H1 (cell line): Measurements from ENCODE around the gene POFUT2. TPM values are rescaled to one million over a fixed set of nuclear protein-coding genes. Genes with fewer than 3 reads are reported as not detected.

ENCODE experiments used
- BRCA1 ChIP-seq: IDR thresholded peaks from 2 replicates; pipeline ENCODE4 v1.6.1; 2012; ENCODE audit warnings: low read depth, low read length, improper control_type of control experiment
- CHD1 ChIP-seq: IDR thresholded peaks from 2 replicates; pipeline ENCODE4 v1.6.1; 2012; ENCODE audit warnings: low read depth, low read length, improper control_type of control experiment
- CHD7 ChIP-seq: fragments of 300-600 bp; sonication (generic); IDR thresholded peaks from 2 replicates; pipeline ENCODE4 v1.7.1; 2012; ENCODE audit warnings: low read length, moderate library complexity, mild to moderate bottlenecking, inconsistent platforms; ENCODE audit not compliant: insufficient replicate concordance
- GABPA ChIP-seq: IDR thresholded peaks from 2 replicates; pipeline ENCODE4 v1.6.1; 2011; ENCODE audit warnings: mild to moderate bottlenecking, low read length, moderate library complexity, borderline replicate concordance; ENCODE audit not compliant: insufficient read depth
- NRF1 ChIP-seq: IDR thresholded peaks from 2 replicates; pipeline ENCODE4 v1.6.1; 2011; ENCODE audit warnings: mild to moderate bottlenecking, low read depth, low read length, improper control_type of control experiment
- PHF8 ChIP-seq: fragments of 200-600 bp; sonication (generic); conservative IDR thresholded peaks from 2 replicates; pipeline ENCODE4 v1.7.1; 2012; ENCODE audit warnings: low read depth, mild to moderate bottlenecking, inconsistent platforms, low read length, moderate library complexity
- RFX5 ChIP-seq: IDR thresholded peaks from 2 replicates; pipeline ENCODE4 v1.6.1; 2011; ENCODE audit warnings: low read depth, low read length, improper control_type of control experiment, borderline replicate concordance
- SP4 ChIP-seq: IDR thresholded peaks from 2 replicates; pipeline ENCODE4 v1.6.1; 2012; ENCODE audit warnings: low read length, inconsistent platforms
- SRF ChIP-seq: IDR thresholded peaks from 2 replicates; pipeline ENCODE4 v1.6.1; 2011; ENCODE audit warnings: mild to moderate bottlenecking, low read depth, low read length, moderate library complexity
- SUZ12 ChIP-seq: fragments of 200-600 bp; sonication (generic); IDR thresholded peaks from 2 replicates; pipeline ENCODE4 v1.6.1; 2012; ENCODE audit warnings: mild to moderate bottlenecking, inconsistent platforms, low read length, moderate library complexity, mixed read lengths
- TCF12 ChIP-seq: IDR thresholded peaks from 2 replicates; pipeline ENCODE4 v1.6.1; 2011; ENCODE audit warnings: low read depth, mild to moderate bottlenecking, low read length
- YY1 ChIP-seq: IDR thresholded peaks from 2 replicates; pipeline ENCODE4 v1.6.1; 2011; ENCODE audit warnings: low read depth, mild to moderate bottlenecking, low read length
- polyA plus RNA-seq, 7 experiments: library from polyadenylated mRNA; depleted of rRNA in 3 of 7; stranded (reverse) in 5 of 7; unstranded in 2 of 7; fragments of >200 nt in 5 of 7; fragments of 200-250 nt in 2 of 7; gene quantifications; 1 replicate in 5 of 7; 2 replicates in 1 of 7; 4 replicates in 1 of 7; pipeline versions ENCODE4 v1.2.1 to v1.2.3, GENCODE V29; 2011 to 2013; ENCODE audit warnings: missing spikeins in 2 of 7, mixed read lengths in 2 of 7
- total RNA-seq: library from RNA; stranded (reverse); fragmentation: NEBNext Ultra II Directional; extraction: Animal tissue kit (Norgen Biotek cat#: 25700); gene quantifications from 2 replicates; pipeline ENCODE4 v1.2.1, GENCODE V29; 2021

The POFUT2 gene
- total and polyA plus RNA-seq, 2 of the 8 experiments (the other 6 are each of a cell fraction or from before 2014, with no cell fraction given): 13.7 to 32.1 TPM

- TF ChIP-seq CHD7 (no peak), PHF8 (no peak), SP4 (no peak), NRF1 (no peak), GABPA (no peak), BRCA1 (no peak), RFX5 (no peak), CHD1 (no peak), SRF (no peak), TCF12 (no peak), YY1 (no peak), SUZ12 (no peak)
These were observed 34.7 kb upstream of the POFUT2 start (continued) for GRCh38 chr21:45322231-45322959.
